Adrenal gland (tissue), 5 donors: ENCODE data around the gene LRRTM4.

Source experiments
- CTCF ChIP-seq, 6 experiments: fragments of 450-650 bp in 4 of 6; fragments of 200-600 bp in 2 of 6; sonication (generic) in 1 of 6; IDR thresholded peaks; 1 replicate in 5 of 6; 2 replicates in 1 of 6; pipeline versions ENCODE4 v1.5.1 to v1.8.0; 2016 to 2021; ENCODE audit warnings: antibody characterized with exemption in 6 of 6, mild to moderate bottlenecking in 2 of 6, moderate library complexity in 1 of 6
- POLR2A ChIP-seq, 2 donors: fragments of 450-650 bp; IDR thresholded peaks; one replicate each; pipeline ENCODE4 v1.6.1; 2017; ENCODE audit warnings: antibody characterized with exemption in 2 of 2, mild to moderate bottlenecking in 2 of 2, moderate library complexity in 1 of 2
- donor health status: DM: no; HTN: no; CAD: no.

- TF ChIP-seq CTCF (IDR thresholded peaks at IDR 0.05) (no peak), POLR2A (IDR thresholded peaks at IDR 0.05) (no peak)
Observed at GRCh38 chr2:77348821-77349220, 173.4 kb downstream of the LRRTM4 start.
